ENCODE data around the gene FOXE1.

- TF ChIP-seq CTCF (IDR thresholded peaks at IDR 0.05; ENCODE audit: low read depth, low read length, poor library complexity, severe bottlenecking) (no peak), EZH2phosphoT487 (IDR thresholded peaks at IDR 0.05; ENCODE audit: borderline replicate concordance, low read length) (no peak)
These were observed 49.0 kb upstream of the FOXE1 start for GRCh38 chr9:97804059-97804365.

Data from DOHH2 (cell line).